GM21528 (cell line): ENCODE measurements around the gene PIGA.

ENCODE experiments used
- ATAC-seq: cut with Tn5 transposase; IDR thresholded peaks from one replicate; pipeline ENCODE4 v1.9.1; 2021; ENCODE audit warnings: mild to moderate bottlenecking, moderate library complexity; ENCODE audit not compliant: unreplicated experiment, low FRiP score

The PIGA gene

GRCh38 chrX:15335135-15336022 lies at the start of gene PIGA:
Gene PIGA (minus strand): TSS chrX:15335523. CDS start chrX:15331930, 3,593 bp downstream.
- peak; percentile 100 for ATAC-seq

- no peak for ATAC-seq
These were observed 49.0 kb upstream of the PIGA start, which contains the start of gene VEGFD for GRCh38 chrX:15384304-15384703. Gene VEGFD (minus strand): TSS chrX:15384413. CDS start chrX:15383946, 467 bp downstream.

- ATAC-seq, result no peak
These were observed 47.5 kb upstream of the PIGA start for GRCh38 chrX:15382813-15383212.

GRCh38 chrX:15376956-15377355 lies 41.6 kb upstream of the PIGA start:
- no peak for ATAC-seq

GRCh38 chrX:15373976-15374375 lies 38.7 kb upstream of the PIGA start:
- ATAC-seq, result no peak

- no peak for ATAC-seq
These were observed 31.4 kb upstream of the PIGA start for GRCh38 chrX:15366506-15367352.

- no peak for ATAC-seq
These were observed 24.4 kb upstream of the PIGA start for GRCh38 chrX:15359701-15360100.

GRCh38 chrX:15358533-15358932 lies 23.2 kb upstream of the PIGA start:
- ATAC-seq, result no peak

- no peak for ATAC-seq
These were observed 21.1 kb upstream of the PIGA start for GRCh38 chrX:15356444-15356843.

- ATAC-seq, result no peak
These were observed 15.1 kb upstream of the PIGA start for GRCh38 chrX:15350329-15350996.

- no peak for ATAC-seq
These were observed 13.7 kb upstream of the PIGA start for GRCh38 chrX:15349046-15349445.

GRCh38 chrX:15345976-15346375 lies 10.7 kb upstream of the PIGA start:
- no peak for ATAC-seq

GRCh38 chrX:15344106-15344505 lies 8.8 kb upstream of the PIGA start:
- no peak for ATAC-seq

GRCh38 chrX:15343075-15343476 lies 7.8 kb upstream of the PIGA start:
- ATAC-seq, result no peak

- ATAC-seq, result no peak
These were observed 5.5 kb upstream of the PIGA start for GRCh38 chrX:15340867-15341266.

GRCh38 chrX:15336023-15336413 lies 695 bp upstream of the PIGA start:
- ATAC-seq, result no peak

GRCh38 chrX:15334561-15334960 lies 762 bp downstream of the PIGA start:
- ATAC-seq, result no peak

GRCh38 chrX:15328821-15329220 lies 6.5 kb downstream of the PIGA start:
- no peak for ATAC-seq

- no peak for ATAC-seq
These were observed 7.2 kb downstream of the PIGA start for GRCh38 chrX:15328131-15328530.

GRCh38 chrX:15322472-15322871 lies 12.9 kb downstream of the PIGA start:
- ATAC-seq, result no peak

GRCh38 chrX:15322072-15322471 lies 13.3 kb downstream of the PIGA start:
- no peak for ATAC-seq
